Mesenchymal stem cell (in vitro differentiated cells and primary cell): ENCODE data around the gene SNRNP35.
"Not testable (repeated sequence)": the region's sequence is repeated elsewhere in the genome, so short reads cannot be mapped to it uniquely, and the experiment has no call there.

ENCODE experiments used
- DNase-seq: peaks from one replicate; pipeline ENCODE4 v3.0.0-alpha.2; 2013
- H2AFZ ChIP-seq: one replicate; pipeline ENCODE4 v1.6.1; 2013; ENCODE audit warnings: low read depth, mild to moderate bottlenecking, control low read depth, inconsistent platforms, low read length, moderate library complexity
- H2AK5ac ChIP-seq: 2 replicates; pipeline ENCODE4 v1.6.1; 2013; ENCODE audit warnings: low read length, moderate library complexity, mild to moderate bottlenecking, inconsistent platforms; ENCODE audit not compliant: severe bottlenecking
- H2BK120ac ChIP-seq: one replicate; pipeline ENCODE4 v1.6.1; 2013; ENCODE audit warnings: low read depth, mild to moderate bottlenecking, inconsistent platforms, low read length, moderate library complexity
- H2BK12ac ChIP-seq, 2 experiments: one replicate each; pipeline ENCODE4 v1.6.1; 2013; ENCODE audit warnings: inconsistent platforms in 2 of 2, low read length in 2 of 2, mild to moderate bottlenecking in 2 of 2, moderate library complexity in 2 of 2, control low read depth in 1 of 2
- H2BK15ac ChIP-seq: one replicate; pipeline ENCODE4 v1.6.1; 2013; ENCODE audit warnings: mild to moderate bottlenecking, low read depth, inconsistent platforms; ENCODE audit not compliant: poor library complexity, severe bottlenecking
- H2BK5ac ChIP-seq: 2 replicates; pipeline ENCODE4 v1.6.1; 2013; ENCODE audit warnings: low read depth, mild to moderate bottlenecking, low read length, control low read depth, inconsistent platforms; ENCODE audit not compliant: poor library complexity, severe bottlenecking
- H3K14ac ChIP-seq, 2 experiments: one replicate each; pipeline ENCODE4 v1.6.1; 2013; ENCODE audit warnings: inconsistent platforms in 2 of 2, low read length in 2 of 2, control low read depth in 1 of 2, mild to moderate bottlenecking in 1 of 2, moderate library complexity in 1 of 2
- H3K18ac ChIP-seq, 2 experiments: one replicate each; pipeline ENCODE4 v1.6.1; 2013; ENCODE audit warnings: inconsistent platforms in 2 of 2, low read length in 2 of 2, control low read depth in 1 of 2, low read depth in 1 of 2, mild to moderate bottlenecking in 1 of 2
- H3K23ac ChIP-seq, 2 experiments: one replicate each; pipeline ENCODE4 v1.6.1; 2013; ENCODE audit warnings: inconsistent platforms in 2 of 2, low read length in 2 of 2, mild to moderate bottlenecking in 2 of 2, moderate library complexity in 2 of 2, control low read depth in 1 of 2
- H3K27ac ChIP-seq: 2 replicates; pipeline ENCODE4 v1.5.1; 2013; ENCODE audit warnings: mild to moderate bottlenecking, moderate library complexity, low read length, control low read depth, inconsistent platforms; ENCODE audit not compliant: poor library complexity, severe bottlenecking
- H3K27me3 ChIP-seq, 2 experiments: 2 replicates each; pipeline versions ENCODE4 v1.6.1 to v1.7.0; 2013; ENCODE audit warnings: low read length in 2 of 2, mild to moderate bottlenecking in 2 of 2, moderate library complexity in 2 of 2, control low read depth in 1 of 2, inconsistent platforms in 1 of 2; ENCODE audit not compliant: control insufficient read depth in 1 of 2, insufficient read depth in 1 of 2
- H3K36me3 ChIP-seq, 2 experiments: 2 replicates each; pipeline versions ENCODE4 v1.6.1 to v1.7.0; 2013; ENCODE audit warnings: low read length in 2 of 2, control low read depth in 1 of 2, inconsistent platforms in 1 of 2, low read depth in 1 of 2, mild to moderate bottlenecking in 1 of 2; ENCODE audit not compliant: insufficient read depth in 2 of 2, control insufficient read depth in 1 of 2
- H3K4ac ChIP-seq, 2 experiments: one replicate each; pipeline ENCODE4 v1.6.1; 2013; ENCODE audit warnings: inconsistent platforms in 2 of 2, low read length in 2 of 2, mild to moderate bottlenecking in 2 of 2, moderate library complexity in 2 of 2, control low read depth in 1 of 2, low read depth in 1 of 2
- H3K4me1 ChIP-seq: 2 replicates; pipeline ENCODE4 v1.6.1; 2013; ENCODE audit warnings: low read depth, low read length, control low read depth; ENCODE audit not compliant: control insufficient read depth, insufficient read depth
- H3K4me2 ChIP-seq: 2 replicates; pipeline ENCODE4 v1.6.1; 2013; ENCODE audit warnings: low read length, mild to moderate bottlenecking, inconsistent platforms; ENCODE audit not compliant: poor library complexity, severe bottlenecking
- H3K4me3 ChIP-seq, 2 experiments: 2 replicates each; pipeline versions ENCODE4 v1.5.1 to v1.7.0; 2013; ENCODE audit warnings: low read length in 2 of 2, mild to moderate bottlenecking in 2 of 2, control low read depth in 1 of 2, low read depth in 1 of 2; ENCODE audit not compliant: insufficient read depth in 1 of 2
- H3K79me1 ChIP-seq: replicated peaks from 2 replicates; pipeline ENCODE4 v1.6.1; 2013; ENCODE audit warnings: mild to moderate bottlenecking, control low read depth, low read length, inconsistent platforms; ENCODE audit not compliant: poor library complexity, severe bottlenecking
- H3K9ac ChIP-seq: 2 replicates; pipeline ENCODE4 v1.7.0; 2013; ENCODE audit warnings: mild to moderate bottlenecking, low read length, moderate library complexity
- H3K9me3 ChIP-seq: 2 replicates; pipeline ENCODE4 v1.7.0; 2013; ENCODE audit warnings: mild to moderate bottlenecking, low read length; ENCODE audit not compliant: control insufficient read depth
- H4K8ac ChIP-seq: one replicate; pipeline ENCODE4 v1.6.1; 2013; ENCODE audit warnings: inconsistent platforms, mild to moderate bottlenecking, low read length, moderate library complexity
- H4K91ac ChIP-seq: one replicate; pipeline ENCODE4 v1.6.1; 2013; ENCODE audit warnings: mild to moderate bottlenecking, low read length, inconsistent platforms
- WGBS: methylation state at CpG from one replicate; pipeline ENCODE4 v1.1.7; 2013; ENCODE audit warnings: mixed read lengths; 5-methylcytosine and 5-hydroxymethylcytosine counted together

Gene SNRNP35

DNA sequence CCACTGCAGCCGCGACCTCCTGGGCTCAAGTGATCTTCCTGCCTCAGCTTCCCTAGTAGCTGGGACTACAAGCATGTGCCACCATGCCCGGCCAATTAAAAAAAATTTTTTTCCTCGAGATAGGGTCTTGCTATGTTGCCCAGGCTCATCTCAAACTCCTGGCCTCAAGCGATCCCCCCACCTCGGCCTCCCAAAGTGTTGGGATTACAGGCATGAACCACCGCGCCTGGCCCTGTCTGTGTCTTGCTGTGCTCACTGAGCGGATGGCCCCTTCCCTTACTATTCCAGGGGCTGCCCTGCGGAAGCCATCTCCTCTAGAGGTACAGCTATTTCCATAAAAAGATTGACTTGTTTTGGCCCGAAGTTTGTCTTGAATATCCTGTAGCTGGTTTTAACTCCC is 20.1 kb downstream of the SNRNP35 start:
- Histone ChIP-seq H2AK5ac (no peak overlapping the region), H2BK5ac (no peak overlapping the region), H3K23ac (no peak overlapping the region), H3K4me2 (no peak overlapping the region), H3K9ac (no peak overlapping the region), H2BK15ac (no peak overlapping the region), H4K91ac (no peak overlapping the region), H2BK120ac (no peak overlapping the region), H3K18ac (no peak overlapping the region), H3K4me1 (peaks cover 21% of the 10 kb centered on the region), H3K36me3 (peaks cover 46 to 59% of the 10 kb centered on the region in 2 experiments), H3K4me3 (no peak overlapping the region), H3K14ac (no peak overlapping the region), H2BK12ac (no peak overlapping the region), H3K9me3 (no peaks in the 10 kb centered on the region), H2AFZ (no peak overlapping the region), H3K27ac (no peak overlapping the region), H3K79me1 (peaks cover 9% of the 10 kb centered on the region), H3K27me3 (no peaks in the 10 kb centered on the region), H3K4ac (no peak overlapping the region), H4K8ac (no peak overlapping the region)
- DNase-seq: no peak
- WGBS: 97% methylated on average over 11 of the region's 11 CpGs

DNA sequence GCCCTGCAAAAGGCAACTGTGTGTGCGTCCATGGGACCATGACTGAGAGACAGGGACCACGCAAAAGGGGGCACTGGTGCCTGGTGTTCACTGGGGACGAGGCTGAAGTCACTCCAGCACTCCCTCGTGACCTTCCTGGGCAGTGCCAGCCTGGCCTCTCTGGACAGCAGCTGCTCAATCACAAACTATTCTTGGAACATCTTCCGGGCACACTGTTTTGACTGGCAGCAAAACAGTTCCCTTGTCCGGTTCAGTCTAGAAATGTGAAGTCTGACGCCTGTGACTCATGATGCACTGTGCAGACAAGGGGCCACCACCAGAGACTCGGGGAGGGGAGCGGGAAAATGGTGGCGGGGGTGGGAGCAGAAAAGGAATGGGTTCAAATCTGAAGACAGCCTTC is 20.8 kb downstream of the SNRNP35 start:
- peak overlapping the region; percentile 9 for H3K27ac ChIP-seq
- H3K79me1 ChIP-seq: peaks cover 9% of the 10 kb centered on the region
- no peaks in the 10 kb centered on the region for H3K9me3 ChIP-seq
- no peak overlapping the region for H2BK5ac ChIP-seq
- no peak overlapping the region for H2BK12ac ChIP-seq
- no peak overlapping the region for H2BK120ac ChIP-seq
- peaks cover 49 to 65% of the 10 kb centered on the region in 2 experiments for H3K36me3 ChIP-seq
- H3K9ac ChIP-seq: no peak overlapping the region
- peak overlapping the region; percentile 14 for H2AK5ac ChIP-seq
- WGBS: 90% methylated on average over 10 of the region's 10 CpGs
- no peak overlapping the region for H3K4me3 ChIP-seq
- no peak overlapping the region for H2BK15ac ChIP-seq
- H3K4me1 ChIP-seq: peaks cover 25% of the 10 kb centered on the region
- no peak overlapping the region for H4K91ac ChIP-seq
- no peaks in the 10 kb centered on the region for H3K27me3 ChIP-seq
- H2AFZ ChIP-seq: no peak overlapping the region
- no peak overlapping the region for H3K18ac ChIP-seq
- H3K23ac ChIP-seq: no peak overlapping the region
- H3K4me2 ChIP-seq: no peak overlapping the region
- no peak overlapping the region for H3K4ac ChIP-seq
- H4K8ac ChIP-seq: no peak overlapping the region
- no peak overlapping the region for H3K14ac ChIP-seq
- no peak for DNase-seq

DNA sequence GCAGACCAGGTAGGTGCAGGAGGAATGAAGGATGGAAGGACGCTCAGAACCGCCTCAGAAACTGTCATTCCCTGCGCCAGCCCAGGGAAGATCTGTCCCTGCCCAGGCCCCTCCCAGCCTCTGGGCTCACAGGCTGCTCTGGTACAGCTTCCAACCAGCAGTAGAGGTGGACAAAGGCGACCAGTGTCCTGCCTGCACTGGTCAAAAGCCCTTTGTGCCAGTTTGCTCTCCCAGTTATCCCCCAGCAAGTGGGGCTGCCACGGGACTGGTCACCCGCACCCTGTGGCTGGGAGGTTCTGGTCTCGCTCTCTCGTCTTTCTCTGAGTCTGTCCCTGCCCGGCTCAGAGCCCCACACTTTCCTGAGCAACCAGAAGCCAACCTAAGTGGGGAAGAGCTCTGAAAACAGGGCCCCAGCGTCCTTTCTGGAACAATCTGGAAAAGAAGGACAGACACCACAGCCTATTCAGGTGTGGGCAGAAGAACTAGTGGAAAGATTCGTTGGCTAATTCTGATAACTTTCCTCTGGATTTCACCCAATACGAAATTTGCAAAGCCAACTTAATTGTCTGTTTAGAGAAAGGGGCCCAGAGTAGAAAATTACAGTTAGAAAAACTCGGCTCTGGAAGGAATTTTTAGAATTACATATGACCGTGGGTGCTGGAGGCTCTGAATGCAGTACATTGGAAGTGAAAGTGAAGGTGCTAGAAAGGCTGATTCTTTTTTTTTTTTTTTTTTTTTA is 21.7 kb downstream of the SNRNP35 start:
- peak overlapping the region; percentile 70 for H2AK5ac ChIP-seq
- DNase-seq: no peak
- WGBS: 96% methylated on average over 14 of the region's 14 CpGs
- H3K27me3 ChIP-seq: no peaks in the 10 kb centered on the region
- H2BK5ac ChIP-seq: no peak overlapping the region
- no peak overlapping the region for H2BK120ac ChIP-seq
- H3K36me3 ChIP-seq: peaks cover 52 to 68% of the 10 kb centered on the region in 2 experiments
- H2AFZ ChIP-seq: no peak overlapping the region
- peaks cover 7% of the 10 kb centered on the region for H3K79me1 ChIP-seq
- H3K27ac ChIP-seq: no peak overlapping the region
- no peaks in the 10 kb centered on the region for H3K9me3 ChIP-seq
- H3K9ac ChIP-seq: no peak overlapping the region
- no peak overlapping the region for H2BK15ac ChIP-seq
- peaks cover 27% of the 10 kb centered on the region for H3K4me1 ChIP-seq
- no peak overlapping the region for H3K14ac ChIP-seq
- no peak overlapping the region for H4K8ac ChIP-seq
- no peak overlapping the region for H3K4me3 ChIP-seq
- no peak overlapping the region for H3K4me2 ChIP-seq
- H2BK12ac ChIP-seq: no peak overlapping the region
- no peak overlapping the region for H4K91ac ChIP-seq
- no peak overlapping the region for H3K18ac ChIP-seq
- no peak overlapping the region for H3K23ac ChIP-seq
- H3K4ac ChIP-seq: no peak overlapping the region

DNA sequence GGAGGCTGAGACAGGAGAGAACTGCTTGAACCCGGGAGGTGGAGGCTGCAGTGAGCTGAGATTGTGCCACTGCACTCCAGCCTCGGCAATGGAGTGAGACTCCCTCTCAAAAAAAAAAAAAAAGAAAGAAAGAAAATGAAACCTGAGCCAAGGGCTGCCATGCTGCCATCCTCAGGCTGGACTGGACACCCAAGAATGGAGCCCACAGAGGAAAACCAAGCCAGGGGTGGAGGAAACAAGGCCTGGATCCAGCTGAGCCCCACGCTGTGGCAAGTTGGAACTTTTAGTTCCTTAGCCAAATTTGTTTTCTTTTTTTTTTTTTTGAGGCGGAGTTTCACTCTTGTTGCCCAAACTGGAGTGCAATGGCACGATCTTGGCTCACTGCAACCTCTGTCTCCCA is 23.3 kb downstream of the SNRNP35 start:
- 97% methylated on average over 4 of the region's 5 CpGs for WGBS
- not testable (repeated sequence) for H3K79me1 ChIP-seq, H3K27ac ChIP-seq, H2BK15ac ChIP-seq, H3K23ac ChIP-seq, H2AK5ac ChIP-seq, H3K4me3 ChIP-seq, H3K9ac ChIP-seq, H2BK120ac ChIP-seq, DNase-seq, H2BK5ac ChIP-seq, H3K27me3 ChIP-seq, H4K8ac ChIP-seq, H3K4ac ChIP-seq, H3K14ac ChIP-seq, H3K4me2 ChIP-seq, H2BK12ac ChIP-seq, H2AFZ ChIP-seq, H4K91ac ChIP-seq, H3K18ac ChIP-seq, H3K9me3 ChIP-seq
- Histone ChIP-seq H3K4me1 (peaks cover 24% of the 10 kb centered on the region), H3K36me3 (peaks cover 54 to 66% of the 10 kb centered on the region in 2 experiments)
